NCI-H524 treated with DMSO at 0.1 percent for 48 hours (cell line): ENCODE data around the gene DUSP28.

Experiments
- DNase-seq: peaks from one replicate; lab custom pipeline; 2025; lab: John Stamatoyannopoulos, UW

Gene DUSP28

GRCh38 chr2:240573071-240573515, 12.9 kb downstream of the DUSP28 start:
- no peak for DNase-seq

GRCh38 chr2:240573516-240574385, 13.6 kb downstream of the DUSP28 start:
- DNase-seq: no peak

GRCh38 chr2:240574386-240575100, 14.4 kb downstream of the DUSP28 start:
- no peak for DNase-seq

GRCh38 chr2:240575101-240575965, 15.2 kb downstream of the DUSP28 start:
- no peak for DNase-seq

- DNase-seq: no peak
Observed at GRCh38 chr2:240576036-240576435, 15.9 kb downstream of the DUSP28 start.

GRCh38 chr2:240576436-240577205, 16.5 kb downstream of the DUSP28 start:
- DNase-seq: no peak

GRCh38 chr2:240577281-240578109, 17.3 kb downstream of the DUSP28 start:
- no peak for DNase-seq

GRCh38 chr2:240578110-240578450, 17.9 kb downstream of the DUSP28 start:
- DNase-seq: no peak

GRCh38 chr2:240578488-240578887, 18.3 kb downstream of the DUSP28 start:
- DNase-seq: no peak

GRCh38 chr2:240579071-240579762, 19.1 kb downstream of the DUSP28 start:
- DNase-seq: no peak

- DNase-seq: no peak
Observed at GRCh38 chr2:240579771-240580614, 19.8 kb downstream of the DUSP28 start.

GRCh38 chr2:240581811-240582210, 21.7 kb downstream of the DUSP28 start:
- no peak for DNase-seq

- no peak for DNase-seq
Observed at GRCh38 chr2:240582781-240583180, 22.6 kb downstream of the DUSP28 start.

- DNase-seq: no peak
Observed at GRCh38 chr2:240583774-240584173, 23.6 kb downstream of the DUSP28 start.

GRCh38 chr2:240584486-240585031, 24.4 kb downstream of the DUSP28 start:
- peak; percentile 98 for DNase-seq

- no peak for DNase-seq
Observed at GRCh38 chr2:240585101-240585500, 24.9 kb downstream of the DUSP28 start.

GRCh38 chr2:240585681-240586197, 25.6 kb downstream of the DUSP28 start:
- DNase-seq: no peak

GRCh38 chr2:240586198-240586918, 26.2 kb downstream of the DUSP28 start, which contains the start of gene CAPN10:
Gene CAPN10, plus strand, starts transcription at chr2:240586734. Its CDS starts 178 bp downstream, at chr2:240586912.
- peak; percentile 41 for DNase-seq
